ENCODE measurements around the gene ZRANB3.
"Not testable (repeated sequence)": the region's sequence is repeated elsewhere in the genome, so short reads cannot be mapped to it uniquely, and the experiment has no call there.

GRCh38 chr2:135287121-135287520 lies 243.9 kb downstream of the ZRANB3 start:
- TF ChIP-seq ZFP3 (CRISPR knock-in tag; IDR thresholded peaks at IDR 0.05); TOX (CRISPR knock-in tag; IDR thresholded peaks at IDR 0.05; ENCODE audit: borderline replicate concordance); CREB5 (CRISPR knock-in tag; IDR thresholded peaks at IDR 0.05; ENCODE audit: low read depth); ZFP30 (CRISPR knock-in tag; IDR thresholded peaks at IDR 0.05); ESRRG (CRISPR knock-in tag; IDR thresholded peaks at IDR 0.05): not testable (repeated sequence)
- TF ChIP-seq, protein P1, sequence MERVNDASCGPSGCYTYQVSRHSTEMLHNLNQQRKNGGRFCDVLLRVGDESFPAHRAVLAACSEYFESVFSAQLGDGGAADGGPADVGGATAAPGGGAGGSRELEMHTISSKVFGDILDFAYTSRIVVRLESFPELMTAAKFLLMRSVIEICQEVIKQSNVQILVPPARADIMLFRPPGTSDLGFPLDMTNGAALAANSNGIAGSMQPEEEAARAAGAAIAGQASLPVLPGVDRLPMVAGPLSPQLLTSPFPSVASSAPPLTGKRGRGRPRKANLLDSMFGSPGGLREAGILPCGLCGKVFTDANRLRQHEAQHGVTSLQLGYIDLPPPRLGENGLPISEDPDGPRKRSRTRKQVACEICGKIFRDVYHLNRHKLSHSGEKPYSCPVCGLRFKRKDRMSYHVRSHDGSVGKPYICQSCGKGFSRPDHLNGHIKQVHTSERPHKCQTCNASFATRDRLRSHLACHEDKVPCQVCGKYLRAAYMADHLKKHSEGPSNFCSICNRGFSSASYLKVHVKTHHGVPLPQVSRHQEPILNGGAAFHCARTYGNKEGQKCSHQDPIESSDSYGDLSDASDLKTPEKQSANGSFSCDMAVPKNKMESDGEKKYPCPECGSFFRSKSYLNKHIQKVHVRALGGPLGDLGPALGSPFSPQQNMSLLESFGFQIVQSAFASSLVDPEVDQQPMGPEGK (CRISPR knock-in tag; IDR thresholded peaks at IDR 0.05; ENCODE audit: borderline replicate concordance), result not testable (repeated sequence)

All from SK-N-SH treated with all-trans-retinoic acid at 6 μM for 48 hours (cell line).